HUDEP-2 (cell line): ENCODE data around the gene SMIM36.
"Not testable (repeated sequence)": the region's sequence is repeated elsewhere in the genome, so short reads cannot be mapped to it uniquely, and the experiment has no call there.

Experiments used
- DNase-seq, 76 experiments: peaks; one replicate each; lab custom pipeline; 2025; ENCODE audit not compliant: unreplicated experiment in 76 of 76; lab: John Stamatoyannopoulos, UW

The SMIM36 gene

GRCh38 chr17:55417411-55418268 lies 93.6 kb downstream of the SMIM36 start:
- no peak for DNase-seq

GRCh38 chr17:55416470-55417052 lies 94.7 kb downstream of the SMIM36 start:
- no peak for DNase-seq

- DNase-seq: no peak
These were observed 95.3 kb downstream of the SMIM36 start for GRCh38 chr17:55416000-55416399.

GRCh38 chr17:55414983-55415382 lies 96.3 kb downstream of the SMIM36 start:
- no peak for DNase-seq

GRCh38 chr17:55413825-55414489 lies 97.3 kb downstream of the SMIM36 start:
- DNase-seq: no peak

- DNase-seq: no peak
These were observed 99.8 kb downstream of the SMIM36 start for GRCh38 chr17:55411463-55411855.

GRCh38 chr17:55410722-55411462 lies 100.4 kb downstream of the SMIM36 start:
- DNase-seq: no peak

GRCh38 chr17:55409030-55409800 lies 102.0 kb downstream of the SMIM36 start:
- no peak for DNase-seq

- DNase-seq: no peak
These were observed 103.3 kb downstream of the SMIM36 start for GRCh38 chr17:55407641-55408566.

GRCh38 chr17:55405600-55405999 lies 105.7 kb downstream of the SMIM36 start:
- no peak for DNase-seq

GRCh38 chr17:55404197-55404596 lies 107.1 kb downstream of the SMIM36 start:
- not testable (repeated sequence) for DNase-seq

- no peak for DNase-seq
These were observed 108.9 kb downstream of the SMIM36 start for GRCh38 chr17:55402374-55402773.
